WTC11 (cell line): ENCODE measurements around the gene RBMS1. TPM values are rescaled to one million over a fixed set of nuclear protein-coding genes. Genes with fewer than 3 reads are reported as not detected.

Source experiments
- ATAC-seq: fragments of 200-7000 bp; cut with Tn5 transposase; 2 replicates; pipeline ENCODE4 v1.10.0; 2021; ENCODE audit warnings: mild to moderate bottlenecking, moderate library complexity
- CTCF ChIA-PET: fragments of 300-600 bp; sonication (Branson Sonifier 250); formaldehyde crosslinking; loops from one replicate; lab custom pipeline; 2021; ENCODE audit warnings: antibody characterized with exemption; lab: Charles Lee
- POLR2A ChIA-PET: fragments of 350-600 bp; sonication (Branson Sonifier 250); formaldehyde crosslinking; loops from one replicate; lab custom pipeline; 2021; ENCODE audit warnings: antibody characterized with exemption; lab: Charles Lee
- DNase-seq: peaks from one replicate; pipeline ENCODE4 v3.0.0; 2021; ENCODE audit warnings: low spot score
- H3K27ac Mint-ChIP-seq: 2 replicates; pipeline ENCODE4 v1.8.0; 2021; ENCODE audit warnings: mixed read lengths
- H3K27me3 Mint-ChIP-seq: 2 replicates; pipeline ENCODE4 v1.8.0; 2021; ENCODE audit warnings: low read depth, mild to moderate bottlenecking, moderate library complexity, mixed read lengths
- H3K36me3 Mint-ChIP-seq: 2 replicates; pipeline ENCODE4 v1.8.0; 2021; ENCODE audit warnings: mixed read lengths
- H3K4me1 Mint-ChIP-seq: 2 replicates; pipeline ENCODE4 v1.8.0; 2022; ENCODE audit warnings: mixed read lengths
- H3K4me3 Mint-ChIP-seq: 2 replicates; pipeline ENCODE4 v1.8.0; 2021; ENCODE audit warnings: mild to moderate bottlenecking, moderate library complexity, mixed read lengths
- H3K9me3 Mint-ChIP-seq: 2 replicates; pipeline ENCODE4 v1.8.0; 2021; ENCODE audit warnings: mixed read lengths
- AR ChIP-seq: fragments of 250-450 bp; sonication (Bioruptor Pico); IDR thresholded peaks from 2 replicates; pipeline ENCODE4 v1.9.0; 2021; ENCODE audit warnings: mild to moderate bottlenecking
- ARID4B ChIP-seq: sonication (generic); formaldehyde crosslinking; IDR thresholded peaks from 2 replicates; pipeline ENCODE4 v1.8.0; 2023; ENCODE audit warnings: missing genetic modification reagents, mild to moderate bottlenecking, borderline replicate concordance
- CTCF ChIP-seq: fragments of 200-600 bp; IDR thresholded peaks from 2 replicates; pipeline ENCODE4 v1.8.0; 2022; ENCODE audit warnings: antibody characterized with exemption
- ETV6 ChIP-seq: sonication (generic); formaldehyde crosslinking; IDR thresholded peaks from 2 replicates; pipeline ENCODE4 v1.8.1; 2022; ENCODE audit warnings: mild to moderate bottlenecking, missing genetic modification reagents
- FOXJ3 ChIP-seq: sonication (generic); formaldehyde crosslinking; IDR thresholded peaks from 2 replicates; pipeline ENCODE4 v1.9.0; 2021; ENCODE audit warnings: missing genetic modification reagents, mild to moderate bottlenecking, borderline replicate concordance
- FOXP1 ChIP-seq: sonication (generic); formaldehyde crosslinking; IDR thresholded peaks from 2 replicates; pipeline ENCODE4 v1.8.0; 2022; ENCODE audit warnings: missing genetic modification reagents, mild to moderate bottlenecking, moderate library complexity, borderline replicate concordance
- IRF2 ChIP-seq: sonication (generic); formaldehyde crosslinking; IDR thresholded peaks from 2 replicates; pipeline ENCODE4 v1.8.0; 2022; ENCODE audit warnings: low read depth, missing genetic modification reagents, borderline replicate concordance
- JAZF1 ChIP-seq: fragments of 250-450 bp; sonication (Bioruptor Pico); IDR thresholded peaks from 2 replicates; pipeline ENCODE4 v1.9.0; 2021; ENCODE audit warnings: moderate library complexity, mild to moderate bottlenecking, inconsistent platforms
- MLX ChIP-seq: sonication (generic); formaldehyde crosslinking; IDR thresholded peaks from 2 replicates; pipeline ENCODE4 v1.8.1; 2023; ENCODE audit warnings: mild to moderate bottlenecking, missing genetic modification reagents, moderate library complexity
- MYBL2 ChIP-seq: sonication (generic); formaldehyde crosslinking; IDR thresholded peaks from 2 replicates; pipeline ENCODE4 v1.8.1; 2023; ENCODE audit warnings: mild to moderate bottlenecking, moderate library complexity, missing genetic modification reagents
- OVOL2 ChIP-seq: fragments of 250-450 bp; sonication (Bioruptor Pico); IDR thresholded peaks from 2 replicates; pipeline ENCODE4 v1.9.0; 2021; ENCODE audit warnings: mild to moderate bottlenecking, borderline replicate concordance
- STAT6 ChIP-seq: sonication (generic); formaldehyde crosslinking; conservative IDR thresholded peaks from 2 replicates; pipeline ENCODE4 v1.8.1; 2023; ENCODE audit warnings: mild to moderate bottlenecking, low read depth, missing genetic modification reagents, moderate library complexity
- TEAD4 ChIP-seq: sonication (generic); formaldehyde crosslinking; IDR thresholded peaks from 2 replicates; pipeline ENCODE4 v1.8.0; 2022; ENCODE audit warnings: mild to moderate bottlenecking, missing genetic modification reagents
- ZBTB21 ChIP-seq: sonication (generic); formaldehyde crosslinking; IDR thresholded peaks from 2 replicates; pipeline ENCODE4 v1.8.1; 2023; ENCODE audit warnings: mild to moderate bottlenecking, missing genetic modification reagents, borderline replicate concordance
- ZBTB43 ChIP-seq: sonication (generic); formaldehyde crosslinking; IDR thresholded peaks from 2 replicates; pipeline ENCODE4 v1.8.1; 2023; ENCODE audit warnings: mild to moderate bottlenecking, missing genetic modification reagents
- ZNF263 ChIP-seq: sonication (generic); formaldehyde crosslinking; IDR thresholded peaks from 2 replicates; pipeline ENCODE4 v1.8.1; 2022; ENCODE audit warnings: low read depth, mild to moderate bottlenecking, moderate library complexity, missing genetic modification reagents
- ZNF416 ChIP-seq: fragments of 250-450 bp; sonication (Bioruptor Pico); IDR thresholded peaks from 2 replicates; pipeline ENCODE4 v1.9.0; 2021; ENCODE audit warnings: mild to moderate bottlenecking, inconsistent platforms
- ZNF423 ChIP-seq: fragments of 250-450 bp; sonication (Bioruptor Pico); IDR thresholded peaks from 2 replicates; pipeline ENCODE4 v2.1.2; 2022; ENCODE audit warnings: mild to moderate bottlenecking, moderate library complexity
- ZNF512 ChIP-seq: sonication (generic); formaldehyde crosslinking; IDR thresholded peaks from 2 replicates; pipeline ENCODE4 v1.8.1; 2022; ENCODE audit warnings: missing genetic modification reagents, borderline replicate concordance
- total RNA-seq: library from RNA; stranded (reverse); gene quantifications from 3 replicates; pipeline ENCODE4 v1.2.3, GENCODE V29; 2021

Gene RBMS1
- total RNA-seq, 1 experiment from 2014 or later: 56.3 TPM

- no peaks in the 10 kb centered on the region for H3K9me3 Mint-ChIP-seq
- H3K27ac Mint-ChIP-seq: no peak overlapping the region
- H3K27me3 Mint-ChIP-seq: no peaks in the 10 kb centered on the region
- peaks cover 8% of the 10 kb centered on the region for H3K4me1 Mint-ChIP-seq
- CTCF ChIA-PET: no interaction called here
- ATAC-seq: no peak
- no peak overlapping the region for H3K4me3 Mint-ChIP-seq
- TF ChIP-seq ZNF512 (CRISPR knock-in tag) (no peak), ZBTB21 (CRISPR knock-in tag) (no peak), JAZF1 (no peak), ZNF416 (no peak), ZBTB43 (no peak), ZNF263 (no peak), CTCF (no peak), FOXP1 (CRISPR knock-in tag) (no peak), MYBL2 (no peak), ARID4B (no peak), TEAD4 (no peak), OVOL2 (CRISPR knock-in tag) (no peak), AR (CRISPR knock-in tag) (no peak), IRF2 (CRISPR knock-in tag) (no peak), ZNF423 (CRISPR knock-in tag) (no peak), MLX (no peak), FOXJ3 (CRISPR knock-in tag) (no peak), ETV6 (CRISPR knock-in tag) (no peak), STAT6 (CRISPR knock-in tag) (no peak)
- TF ChIP-seq, all 79 proteins: peak for 0
- POLR2A ChIA-PET: no interaction called here
- H3K36me3 Mint-ChIP-seq: peaks cover 42% of the 10 kb centered on the region
- DNase-seq: no peak
These were observed 216.5 kb downstream of the RBMS1 start for GRCh38 chr2:160277151-160277550.
